Left ventricle myocardium superior (tissue), 1 donor: ENCODE data around the gene NKX1-1. TPM values are rescaled to one million over a fixed set of nuclear protein-coding genes. Genes with fewer than 3 reads are reported as not detected.

Experiments used
- ATAC-seq: fragments of 200-7000 bp; cut with Tn5 transposase; one replicate; pipeline ENCODE4 v1.9.1; 2020; ENCODE audit warnings: mild to moderate bottlenecking, moderate library complexity
- DNase-seq: peaks from one replicate; pipeline ENCODE4 v3.0.0-alpha.2; 2020
- intact Hi-C: fragments of 100-400 bp; cut with micrococcal nuclease; formaldehyde crosslinking; loops from one replicate; pipeline ENCODE4 v1.11.0; 2022
- total RNA-seq: library from RNA; stranded (reverse); fragmentation: NEBNext Ultra II Directional; extraction: Animal tissue kit (Norgen Biotek cat#: 25700); gene quantifications from one replicate; pipeline ENCODE4 v1.2.1, GENCODE V29; 2021
- donor health status: DM: no; HTN: yes; CAD: no; lungs with severe emphysema.

The NKX1-1 gene
- total RNA-seq, 1 donor from 2014 or later = not detected

DNA sequence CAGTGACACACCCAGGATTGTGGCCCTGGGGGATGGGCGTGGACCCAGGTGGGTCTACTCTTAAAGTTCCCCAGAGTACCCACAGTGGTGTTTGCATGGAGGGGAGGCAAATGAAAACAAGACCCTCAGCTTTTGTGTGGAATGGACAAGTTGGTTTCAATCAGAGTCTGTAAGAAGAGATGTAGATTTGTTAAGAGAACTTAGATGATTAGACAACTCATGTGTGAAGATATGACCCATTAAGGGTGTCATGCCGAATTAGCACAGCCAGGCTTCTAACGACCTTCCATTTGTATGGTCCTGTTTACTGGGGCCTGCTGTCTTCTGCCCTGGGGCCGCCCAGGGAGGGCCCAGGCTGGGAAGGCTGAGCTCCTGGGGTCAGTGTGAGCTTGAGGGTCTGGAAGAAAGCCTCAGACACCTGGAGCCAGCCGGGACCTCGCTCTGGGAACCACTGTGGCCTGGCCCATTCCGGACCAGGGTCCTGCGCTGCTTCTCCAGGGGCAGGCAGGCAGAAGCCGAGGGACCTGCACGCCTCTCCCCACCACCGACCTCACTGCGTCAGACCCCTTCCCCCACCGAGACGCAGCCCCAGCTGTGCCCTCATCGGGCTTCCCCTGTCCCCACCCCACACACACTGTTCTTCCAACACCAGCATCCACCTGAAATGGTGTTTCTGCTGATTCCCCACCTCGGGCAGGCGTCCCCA, 38.9 kb downstream of the NKX1-1 start:
- intact Hi-C loops = no loop called here
- peak; percentile 15 for DNase-seq
- ATAC-seq = no peak

DNA sequence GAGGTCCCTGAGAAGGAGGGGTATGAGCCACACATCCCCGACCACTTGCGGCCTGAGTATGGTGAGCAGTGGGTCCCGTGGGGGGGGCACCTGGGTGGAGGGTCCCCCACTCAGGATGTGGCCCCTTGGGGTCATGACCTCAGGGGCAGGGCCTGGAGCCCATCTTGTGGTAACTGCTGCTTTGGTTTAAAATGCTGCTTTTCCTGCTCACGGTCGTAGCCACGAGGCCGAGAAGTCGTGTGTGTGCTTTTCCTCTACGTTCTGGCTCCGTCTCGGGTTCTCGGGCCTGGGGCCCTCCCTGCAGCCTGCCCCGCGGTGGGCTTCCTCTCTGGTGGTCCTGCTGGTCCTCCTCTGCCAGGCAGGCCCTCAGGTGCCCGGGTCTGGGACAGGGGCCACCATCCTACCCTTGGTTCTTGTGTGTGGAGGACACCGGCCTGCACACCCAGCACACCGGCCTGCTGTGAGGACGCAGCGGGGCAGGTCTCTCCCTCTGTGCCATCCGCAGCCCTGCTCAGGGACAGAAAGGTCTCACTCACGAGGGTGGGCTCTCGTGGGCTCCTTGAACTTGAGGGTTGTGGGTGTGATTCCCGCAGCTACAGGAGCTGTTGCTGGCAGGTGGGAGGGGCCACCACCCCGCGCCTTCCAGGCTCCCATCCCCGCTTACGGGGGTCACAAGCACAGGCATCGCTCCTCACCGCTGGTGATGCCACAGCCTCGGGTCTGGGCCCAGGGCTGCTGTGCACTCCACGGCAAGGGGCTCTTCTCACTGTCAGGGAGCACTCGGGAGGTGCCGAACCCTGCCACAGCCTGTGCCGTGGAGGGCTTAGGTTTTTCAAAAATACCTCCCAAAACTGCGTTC, 39.6 kb downstream of the NKX1-1 start:
- peak; percentile 23 for DNase-seq
- no peak for ATAC-seq
- intact Hi-C loops = no loop called here

DNA sequence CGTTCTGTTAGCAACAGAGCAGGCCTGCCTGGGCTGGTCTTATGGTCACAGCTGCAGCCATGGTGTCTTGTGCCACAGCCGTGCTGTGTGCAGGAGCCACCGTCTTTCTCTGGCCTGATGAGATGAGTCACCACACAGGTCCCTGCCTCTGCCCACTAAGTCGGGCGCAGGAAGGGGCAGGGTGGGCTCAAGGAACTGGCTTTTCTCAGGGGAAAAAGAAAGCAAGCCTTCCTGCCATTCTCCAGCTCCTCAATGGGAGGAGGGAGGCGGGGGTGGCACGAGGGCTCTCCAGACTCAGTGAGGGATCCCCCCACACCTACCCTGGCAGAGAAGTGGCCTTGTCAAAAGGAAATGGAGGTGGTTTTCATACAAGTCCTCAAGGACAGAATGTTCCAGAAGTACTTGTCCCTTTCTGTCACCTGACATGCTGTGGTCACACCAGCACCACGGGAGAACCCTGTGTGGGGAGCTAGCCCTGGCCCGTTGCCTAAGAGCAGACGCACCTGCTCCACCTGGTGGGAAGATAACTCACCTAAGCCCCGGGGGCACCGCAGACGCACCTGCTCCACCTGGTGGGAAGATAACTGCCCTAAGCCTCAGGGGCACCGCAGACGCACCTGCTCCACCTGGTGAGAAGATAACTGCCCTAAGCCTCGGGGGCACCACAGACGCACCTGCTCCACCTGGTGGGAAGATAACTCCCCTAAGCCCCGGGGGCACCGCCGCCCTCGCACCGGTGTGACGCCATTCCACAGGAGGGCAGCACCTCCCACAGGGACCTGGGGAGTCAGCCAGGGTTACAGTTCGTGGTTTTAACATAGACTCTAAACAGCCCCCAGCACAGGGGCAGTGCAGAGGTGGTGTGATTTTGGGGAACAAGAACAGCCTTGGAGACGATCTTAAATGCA, 40.7 kb downstream of the NKX1-1 start:
- intact Hi-C loops = no loop called here
- ATAC-seq (no peak), DNase-seq (peak; percentile 19)

DNA sequence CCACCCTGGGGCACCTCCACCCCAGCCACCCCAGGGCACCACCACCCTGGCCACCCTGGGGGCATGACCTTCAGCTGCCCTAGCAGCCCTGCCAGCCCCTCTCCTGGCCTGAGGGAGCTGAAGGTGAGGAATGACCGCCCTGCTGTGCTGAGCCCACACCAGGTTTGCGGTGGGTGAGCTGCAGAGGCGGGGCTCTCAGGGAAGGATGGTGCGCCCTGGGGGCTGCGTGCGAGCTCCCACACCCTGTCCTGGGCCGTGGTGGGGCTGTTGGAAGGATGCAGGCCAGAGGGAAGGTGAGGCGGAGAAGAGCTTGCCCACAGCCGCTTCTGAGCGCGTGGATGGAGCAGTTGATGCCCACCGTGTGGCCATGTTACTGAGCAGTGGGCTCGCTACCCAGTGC, 41.5 kb downstream of the NKX1-1 start:
- intact Hi-C loops = no loop called here
- no peak for ATAC-seq
- DNase-seq = peak; percentile 13

DNA sequence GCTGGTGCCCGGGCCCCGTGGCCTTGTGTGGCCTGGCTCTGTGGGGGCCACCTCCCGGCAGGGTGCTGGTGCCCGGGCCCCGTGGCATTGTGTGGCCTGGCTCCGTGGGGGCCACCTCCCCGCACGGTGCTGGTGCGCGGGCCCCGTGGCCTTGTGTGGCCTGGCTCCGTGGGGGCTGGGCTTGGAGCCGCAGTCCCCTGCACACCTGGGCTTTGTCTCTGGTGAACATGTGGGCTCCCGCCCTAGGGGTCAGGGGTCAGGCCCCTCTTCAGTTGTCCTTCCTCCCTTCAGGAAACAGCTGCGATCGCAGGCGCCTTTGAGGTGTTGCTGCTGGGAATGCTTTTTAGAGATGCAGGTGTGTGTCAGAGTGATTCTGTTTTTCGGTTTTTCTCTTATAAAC, 42.0 kb downstream of the NKX1-1 start:
- ATAC-seq = no peak
- intact Hi-C loops = no loop called here
- peak; percentile 9 for DNase-seq

DNA sequence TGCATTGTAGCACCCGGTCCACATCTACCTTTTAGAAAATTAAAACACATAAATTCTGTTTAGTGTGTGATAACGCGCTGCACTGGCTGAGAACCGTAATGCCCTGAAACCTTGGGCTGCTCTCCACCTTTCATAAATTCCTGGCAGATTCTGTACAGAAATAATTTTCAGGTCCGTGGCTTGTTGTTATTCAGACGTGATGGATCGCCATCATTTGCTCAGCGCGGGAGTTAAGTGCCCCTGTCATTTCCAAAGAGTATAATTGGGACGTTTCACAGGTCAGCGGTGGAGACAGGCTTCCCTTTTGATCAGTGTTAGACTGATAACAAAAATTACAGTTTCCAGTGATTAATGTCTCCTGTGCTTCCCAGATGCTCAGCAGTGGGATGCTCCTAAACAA, 42.7 kb downstream of the NKX1-1 start:
- ATAC-seq (no peak), DNase-seq (no peak)
- intact Hi-C loops = no loop called here

DNA sequence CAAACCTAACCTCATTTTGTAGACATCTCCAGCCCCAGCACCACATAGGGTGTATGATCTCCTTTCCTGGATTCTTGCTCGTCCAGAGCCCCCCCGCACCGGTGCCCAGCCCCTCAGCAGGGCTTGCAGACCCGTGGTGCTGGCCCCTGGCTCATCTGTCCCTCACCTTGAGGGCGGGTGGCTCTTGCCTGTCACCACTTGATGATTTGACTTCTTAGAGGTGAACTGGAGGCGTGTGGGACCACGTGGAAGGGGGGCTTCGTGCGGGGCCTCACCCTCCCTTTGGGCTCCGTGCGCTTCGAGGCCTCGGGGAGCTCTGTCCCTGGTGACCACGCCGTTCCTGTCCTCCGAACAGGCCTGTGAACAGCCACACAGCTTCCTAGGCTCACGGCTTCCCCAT, 43.7 kb downstream of the NKX1-1 start:
- ATAC-seq (no peak), DNase-seq (no peak)
- intact Hi-C loops = no loop called here

DNA sequence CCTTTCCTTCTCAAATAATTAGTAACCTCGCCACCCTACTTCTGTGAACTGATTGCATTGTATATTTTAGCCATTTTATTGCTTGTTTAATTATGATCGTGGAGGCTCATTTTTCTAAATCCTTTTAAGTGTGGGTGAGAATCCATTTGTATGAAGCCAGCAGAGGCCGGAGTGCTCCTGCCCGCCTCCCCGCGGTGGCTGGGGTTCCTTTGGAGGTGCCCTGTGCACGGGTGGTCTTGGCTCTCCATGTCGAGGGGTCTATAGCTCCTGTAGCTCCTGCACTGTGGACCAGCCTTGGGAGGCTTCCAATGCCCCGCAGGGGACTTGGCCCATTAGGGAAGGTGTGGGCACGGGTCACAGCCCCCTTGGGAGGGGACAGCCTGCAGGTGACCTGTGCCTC, 44.2 kb downstream of the NKX1-1 start:
- no peak for ATAC-seq
- no peak for DNase-seq
- intact Hi-C loops = no loop called here

DNA sequence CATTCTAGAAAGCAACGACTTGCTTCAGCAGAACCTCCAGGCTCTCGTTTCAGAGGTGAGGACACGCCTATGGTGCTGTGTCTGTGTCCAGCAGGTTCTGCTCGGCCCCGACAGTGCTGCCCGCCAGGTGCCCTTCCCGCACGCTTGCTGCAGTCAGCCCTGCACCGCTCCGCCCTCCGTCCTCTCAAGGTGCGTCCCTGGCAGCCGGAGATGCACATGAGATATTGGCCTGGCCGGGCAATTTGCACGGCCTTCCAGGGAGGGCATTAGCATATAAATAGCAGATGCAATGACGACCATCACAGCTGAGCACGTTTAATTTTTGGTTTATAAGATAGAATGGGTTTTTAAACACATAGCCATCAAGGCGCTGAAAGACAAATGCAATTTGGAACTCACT, 44.8 kb downstream of the NKX1-1 start:
- ATAC-seq = no peak
- no peak for DNase-seq
- intact Hi-C loops = no loop called here

DNA sequence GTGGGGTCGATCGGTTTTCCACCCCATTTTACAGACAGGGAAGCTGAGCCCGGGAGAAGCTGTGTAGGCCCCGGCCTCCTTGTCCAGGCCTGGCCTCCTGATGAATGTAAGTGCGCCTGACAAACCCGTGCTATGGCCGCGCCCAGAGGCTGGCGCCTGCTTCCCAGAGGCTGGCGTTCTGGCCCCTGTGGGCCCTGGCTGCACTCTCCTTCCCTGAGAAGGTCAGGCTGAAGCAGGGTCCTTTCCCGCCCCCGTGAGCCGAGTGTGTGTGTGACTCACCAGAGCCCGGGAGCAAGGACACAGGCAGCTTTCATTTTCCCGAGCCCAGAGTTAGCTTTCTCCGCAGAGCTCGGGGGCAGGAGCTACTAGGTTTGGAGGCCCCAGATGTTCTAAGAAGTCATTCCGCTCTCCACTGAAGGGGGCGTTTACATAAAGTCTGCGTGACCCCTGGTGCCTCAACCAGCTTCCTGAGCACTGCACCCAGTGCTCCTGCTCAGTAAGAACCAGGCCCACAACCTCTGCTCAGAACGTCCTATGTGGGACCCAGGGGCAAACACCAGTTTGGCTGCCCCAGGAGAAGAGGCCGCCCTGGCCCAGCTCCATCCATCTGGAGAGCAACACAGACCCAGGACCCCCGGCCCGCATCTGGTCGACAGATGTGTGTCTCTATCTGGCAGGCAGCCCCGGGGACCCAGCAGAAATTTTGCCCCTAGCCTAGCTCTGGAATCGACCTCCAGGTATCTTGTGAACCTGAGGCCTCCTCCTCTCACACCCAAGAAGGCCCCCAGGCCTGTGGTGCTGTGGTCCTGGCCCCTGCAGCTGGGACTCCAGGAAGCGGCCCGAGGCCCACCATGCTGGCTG, 45.6 kb downstream of the NKX1-1 start:
- ATAC-seq = no peak
- intact Hi-C loops = no loop called here
- no peak for DNase-seq

DNA sequence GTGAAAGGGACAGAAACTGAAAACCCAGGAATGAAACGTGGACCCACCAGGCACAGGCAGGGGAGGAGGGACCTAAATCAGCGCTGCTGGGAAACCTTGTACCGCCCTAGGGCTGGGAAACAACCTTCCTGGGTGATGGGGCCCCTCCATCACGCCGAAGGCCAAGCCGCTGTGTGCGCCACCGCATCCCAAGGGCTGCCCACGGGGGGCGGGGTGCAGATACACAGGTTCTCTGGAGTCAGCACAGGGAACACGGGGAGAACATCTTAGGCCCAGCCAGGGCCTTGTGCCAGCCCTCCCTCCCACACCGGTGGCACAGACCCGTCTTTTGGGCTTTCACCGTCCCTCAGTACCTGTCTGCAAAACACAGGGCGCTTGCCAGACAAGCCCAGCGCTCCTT, 46.3 kb downstream of the NKX1-1 start:
- intact Hi-C loops = loop anchor here (10.0 kb wide), 1 partner anchor 225 kb away; no protein-coding TSS in a partner anchor
- ATAC-seq (no peak), DNase-seq (no peak)

DNA sequence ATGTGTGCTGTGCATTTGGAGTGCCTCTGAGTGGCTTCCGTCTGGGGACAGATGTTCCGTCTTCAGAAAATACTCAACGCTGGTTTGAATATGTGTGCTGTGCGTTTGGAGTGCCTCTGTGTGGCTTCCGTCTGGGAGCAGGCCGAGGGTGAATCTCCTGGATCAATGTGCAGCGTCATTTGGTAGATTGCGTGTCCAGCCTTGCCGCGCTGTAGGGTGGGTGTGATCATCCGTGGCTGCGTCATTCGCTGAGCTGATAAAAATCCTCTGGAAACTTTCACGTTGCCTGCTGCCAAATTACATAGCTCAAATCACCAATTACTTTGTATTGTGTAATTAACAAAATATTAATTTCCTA, 47.1 kb downstream of the NKX1-1 start:
- intact Hi-C loops = loop anchor here (10.0 kb wide), 1 partner anchor 224 kb away; no protein-coding TSS in a partner anchor
- no peak for ATAC-seq
- DNase-seq = no peak

DNA sequence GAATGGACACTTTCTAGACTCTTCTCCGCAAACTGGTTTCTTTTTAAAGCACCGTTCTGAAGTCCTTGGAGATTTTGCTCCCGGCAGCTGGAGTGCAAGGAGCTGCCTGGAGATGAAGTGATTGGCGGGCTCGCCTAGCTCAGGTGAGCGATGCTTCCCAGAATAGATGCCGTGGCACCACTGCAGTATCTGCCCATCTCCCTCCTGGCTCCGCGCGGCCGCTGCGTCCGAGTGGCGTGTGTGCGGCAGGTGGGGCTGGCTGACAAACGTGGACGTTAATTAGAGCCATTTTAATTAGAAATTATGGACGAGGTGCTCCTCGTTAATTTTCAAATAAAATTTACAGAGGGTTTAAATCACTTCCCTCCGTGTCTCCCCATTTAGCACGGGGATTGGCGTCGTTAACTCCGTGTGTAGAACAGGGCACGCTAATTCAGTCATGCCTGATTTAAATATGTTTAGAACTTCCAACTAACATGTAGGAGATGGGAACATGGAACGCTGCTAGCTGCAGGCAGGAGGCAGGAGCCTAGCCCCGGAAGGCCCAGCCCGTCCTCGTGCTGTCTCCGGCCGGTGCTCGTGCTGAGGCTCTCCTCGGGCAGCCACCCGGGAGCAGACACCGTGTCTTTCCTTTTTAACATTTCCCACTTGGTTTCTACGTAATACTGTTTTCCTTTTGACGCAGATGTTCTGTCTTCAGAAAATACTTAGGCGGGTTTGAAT, 47.7 kb downstream of the NKX1-1 start:
- DNase-seq (no peak), ATAC-seq (no peak)

DNA sequence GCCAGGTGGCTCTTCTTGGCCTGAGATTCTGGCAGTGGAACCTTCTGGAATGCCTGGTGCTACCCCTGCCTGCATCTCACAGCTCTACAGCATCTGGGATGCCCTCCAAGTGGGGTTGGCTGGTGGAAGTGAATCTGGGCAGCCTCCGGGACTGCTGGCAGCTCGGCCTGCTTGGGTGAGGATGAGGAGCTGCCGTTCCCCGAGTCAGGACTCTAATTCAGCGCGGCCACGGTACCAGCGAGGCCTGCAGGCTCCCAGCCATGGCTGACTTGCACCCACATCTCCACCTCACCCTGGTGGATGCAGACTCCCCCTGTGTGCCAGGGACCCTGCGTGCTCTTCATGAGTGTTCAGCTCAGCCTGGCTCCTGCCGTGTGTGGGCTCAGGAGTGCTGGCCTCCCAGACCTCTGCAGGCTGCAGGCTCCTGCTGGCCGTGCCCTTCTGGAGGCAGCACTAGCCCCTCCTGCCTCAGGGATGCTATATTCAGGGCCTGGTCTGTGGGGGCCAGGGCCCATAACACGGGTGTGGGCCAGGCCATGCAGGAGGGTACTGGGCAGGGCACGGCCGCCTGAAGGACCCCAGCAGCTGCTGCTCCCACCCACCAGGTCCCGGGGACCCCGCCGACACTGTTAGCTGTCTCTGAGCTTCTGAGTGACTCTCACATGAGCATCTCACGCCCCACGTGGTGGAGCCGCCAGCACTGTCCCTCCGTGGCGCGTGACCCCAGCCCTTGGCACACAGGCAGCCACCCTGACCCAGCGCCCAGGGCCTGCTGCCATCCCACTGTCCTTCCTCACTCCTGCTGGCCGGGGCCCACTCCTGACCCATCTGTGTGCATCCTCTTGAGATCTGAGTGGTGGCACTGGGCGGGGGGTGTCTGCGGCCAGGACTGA, 48.6 kb downstream of the NKX1-1 start:
- intact Hi-C loops = loop anchor here (10.0 kb wide), 1 partner anchor 223 kb away; no protein-coding TSS in a partner anchor
- DNase-seq = no peak
- peak; percentile 62 for ATAC-seq

More for the DNA sequence above, 47.7 kb downstream of the NKX1-1 start:
- intact Hi-C loops = loop anchor here (10.0 kb wide), 1 partner anchor 224 kb away; no protein-coding TSS in a partner anchor

DNA sequence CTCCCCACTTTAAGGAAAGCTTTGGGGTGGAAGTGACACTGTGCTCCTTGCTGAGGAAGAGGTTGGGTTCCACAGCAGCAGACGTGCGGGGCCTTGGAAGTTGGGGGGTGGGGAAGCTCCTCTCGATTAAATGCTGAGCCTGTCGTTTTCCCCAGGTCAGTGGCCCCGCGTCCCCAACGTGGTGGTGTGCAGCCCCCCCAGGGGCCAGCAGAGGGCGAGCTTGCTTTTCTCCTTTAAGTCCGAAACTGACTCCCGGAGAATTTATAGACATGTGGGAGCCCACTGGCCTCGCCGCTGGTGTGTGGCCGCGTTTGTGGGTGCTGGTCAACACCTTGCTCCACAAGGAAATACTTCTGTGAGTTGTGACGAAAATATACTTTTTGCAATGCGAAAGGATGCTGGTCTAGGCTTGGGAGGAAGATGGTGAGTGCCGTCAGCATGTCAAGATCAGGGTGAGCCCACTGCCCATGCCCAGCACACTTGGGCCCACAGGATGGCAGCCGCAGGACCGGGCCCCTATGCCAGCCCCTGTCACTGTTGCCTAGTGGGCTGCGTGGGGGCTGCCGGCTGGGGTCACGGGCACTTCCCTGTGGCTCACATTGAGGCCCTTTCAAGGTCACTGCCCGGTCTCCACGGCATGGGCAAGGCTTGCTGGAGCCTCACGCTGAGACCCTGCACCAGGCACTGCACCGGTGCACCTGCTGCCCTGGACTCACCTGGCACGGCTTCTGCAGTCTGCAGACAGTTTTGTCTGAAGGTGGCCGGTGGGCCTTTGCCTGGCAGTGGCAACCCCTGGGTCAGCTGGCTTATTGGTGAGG, 49.9 kb downstream of the NKX1-1 start:
- peak; percentile 54 for ATAC-seq
- DNase-seq = peak; percentile 83
- intact Hi-C loops = loop anchor here (10.0 kb wide), 1 partner anchor 222 kb away; no protein-coding TSS in a partner anchor

DNA sequence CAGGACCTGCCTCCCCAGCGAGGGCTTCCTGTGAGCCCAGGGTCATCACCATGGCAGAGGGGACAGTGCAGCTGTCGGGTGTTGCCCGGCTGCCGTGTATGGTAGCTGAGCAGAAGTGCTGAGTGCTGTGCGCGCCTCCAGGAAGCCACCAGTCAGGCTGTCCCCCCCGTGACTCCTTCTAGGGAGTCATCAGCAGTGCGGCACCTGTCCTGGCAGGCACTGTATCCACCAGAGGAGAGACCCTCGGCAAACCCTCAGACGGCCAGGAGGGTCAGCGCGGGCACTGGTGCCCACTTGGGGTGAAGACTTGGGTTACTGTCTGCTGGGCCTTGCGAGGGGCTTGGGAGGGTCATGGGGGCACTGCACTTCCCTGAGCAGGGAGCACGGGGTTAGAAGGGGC, 50.9 kb downstream of the NKX1-1 start:
- intact Hi-C loops = loop anchor here (10.0 kb wide), 1 partner anchor 221 kb away; no protein-coding TSS in a partner anchor
- DNase-seq (no peak), ATAC-seq (no peak)
